IPS-NIHi7 (cell line): ENCODE measurements around the gene RPL27.
"Not testable (repeated sequence)": the region's sequence is repeated elsewhere in the genome, so short reads cannot be mapped to it uniquely, and the experiment has no call there.

Experiments used
- DNase-seq: peaks from one replicate; pipeline ENCODE4 v3.0.0; 2012; ENCODE audit warnings: mixed read lengths; ENCODE audit errors: extremely low spot score

Gene RPL27

GRCh38 chr17:42997984-42998938, at the start of gene RPL27:
Gene RPL27 (plus strand): TSS chr17:42998419. CDS start chr17:42998751, 332 bp downstream.
- DNase-seq, result peak; percentile 95

DNA sequence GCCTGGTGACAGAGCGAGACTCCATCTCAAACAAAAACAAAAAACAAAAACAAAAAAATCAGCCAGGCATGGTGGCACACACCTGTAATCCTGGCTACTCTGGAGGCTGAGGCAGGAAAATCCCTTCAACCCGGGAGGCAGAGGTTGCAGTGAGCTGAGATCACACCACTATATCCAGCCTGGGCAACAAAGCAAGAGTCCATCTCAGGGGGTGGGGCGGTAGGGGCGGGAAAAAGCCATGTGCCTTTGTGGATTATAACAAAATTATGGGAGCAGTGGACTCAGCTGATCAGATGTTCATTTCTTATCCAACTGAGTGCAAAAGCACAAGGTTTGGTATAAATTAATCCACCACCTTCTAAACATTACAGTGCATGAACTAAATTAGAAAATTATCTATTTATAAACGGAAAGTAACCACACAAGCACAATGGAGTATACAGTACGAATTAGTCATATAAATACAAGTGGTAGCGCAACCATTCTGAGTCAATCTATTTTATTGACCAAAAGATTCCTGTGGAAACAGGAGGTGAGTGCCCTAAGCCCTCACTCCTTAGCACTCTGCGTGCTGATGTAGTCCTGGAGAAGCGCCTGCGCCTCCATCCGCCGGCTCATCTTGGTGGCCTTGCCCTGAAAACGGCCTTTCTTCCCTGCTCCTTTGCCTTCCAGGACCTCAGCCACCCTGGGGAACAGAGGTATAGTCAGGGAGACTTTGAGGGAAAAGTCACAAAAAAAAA, 48.0 kb upstream of the RPL27 start:
- DNase-seq, result no peak

- no peak for DNase-seq
Measured at GRCh38 chr17:42953669-42954068, 44.5 kb upstream of the RPL27 start.

DNA sequence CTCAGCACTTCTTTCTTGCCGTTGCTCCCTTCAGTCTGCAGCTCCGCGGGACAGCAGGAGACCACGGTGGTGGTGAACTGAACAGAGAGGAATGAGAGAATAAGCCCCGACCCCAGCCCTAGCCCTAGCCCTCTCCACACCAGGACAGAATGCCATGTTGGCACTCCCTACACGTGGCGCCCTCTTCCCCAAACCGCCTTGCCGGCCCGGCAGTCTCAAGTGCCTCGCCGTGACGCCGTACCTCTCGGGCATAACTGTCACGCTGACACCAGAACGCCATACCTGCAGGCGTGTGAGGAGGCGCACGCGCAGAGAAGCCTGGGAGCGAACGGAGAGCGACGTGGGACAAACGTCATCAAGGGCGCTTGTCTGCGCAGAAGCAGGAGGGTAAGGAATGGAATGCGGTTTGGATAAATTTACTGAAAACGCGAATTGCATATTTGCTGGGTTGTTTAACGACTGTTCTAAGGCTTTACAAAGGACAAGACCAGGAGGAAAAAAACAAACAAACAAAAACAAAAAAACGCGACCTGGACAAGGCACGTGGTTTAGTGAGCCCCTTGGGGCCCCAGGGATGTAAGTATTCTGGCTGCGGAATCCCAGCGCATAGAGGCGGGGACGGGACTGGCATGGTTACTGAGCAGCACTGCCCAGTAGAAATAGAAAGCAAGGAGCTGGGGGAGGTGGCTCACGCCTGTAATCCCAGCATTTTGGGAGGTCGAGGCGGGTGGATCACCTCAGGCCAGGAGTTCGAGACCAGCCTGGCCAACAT, 33.9 kb upstream of the RPL27 start, which contains the start of gene AARSD1:
TSS of gene AARSD1 (minus strand) at position 294 of the 772 bp plus-strand sequence. CDS start at position 280, 14 bp downstream.
- peak; percentile 91 for DNase-seq

DNA sequence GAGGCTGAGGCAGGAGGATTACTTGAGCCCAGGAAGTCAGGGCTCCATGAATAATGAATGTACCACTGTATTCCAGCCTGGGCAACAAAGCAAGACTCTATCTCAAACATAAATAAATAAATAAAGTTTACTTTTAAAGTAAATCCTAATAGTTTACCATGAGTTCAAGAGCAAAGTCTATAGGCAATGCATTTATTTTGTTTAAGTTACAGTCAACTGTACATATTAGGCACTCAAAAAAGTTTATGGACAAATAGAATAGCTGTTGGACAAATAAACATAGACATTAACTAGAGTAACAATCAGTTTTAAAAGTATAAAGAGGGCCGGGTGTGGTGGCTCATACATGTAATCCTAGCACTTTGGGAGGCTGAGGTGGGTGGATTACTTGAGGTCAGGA, 30.3 kb upstream of the RPL27 start:
- no peak for DNase-seq

GRCh38 chr17:42969001-42969581, 29.1 kb upstream of the RPL27 start:
- no peak for DNase-seq

- DNase-seq, result no peak
Measured at GRCh38 chr17:42971589-42971988, 26.6 kb upstream of the RPL27 start.

DNA sequence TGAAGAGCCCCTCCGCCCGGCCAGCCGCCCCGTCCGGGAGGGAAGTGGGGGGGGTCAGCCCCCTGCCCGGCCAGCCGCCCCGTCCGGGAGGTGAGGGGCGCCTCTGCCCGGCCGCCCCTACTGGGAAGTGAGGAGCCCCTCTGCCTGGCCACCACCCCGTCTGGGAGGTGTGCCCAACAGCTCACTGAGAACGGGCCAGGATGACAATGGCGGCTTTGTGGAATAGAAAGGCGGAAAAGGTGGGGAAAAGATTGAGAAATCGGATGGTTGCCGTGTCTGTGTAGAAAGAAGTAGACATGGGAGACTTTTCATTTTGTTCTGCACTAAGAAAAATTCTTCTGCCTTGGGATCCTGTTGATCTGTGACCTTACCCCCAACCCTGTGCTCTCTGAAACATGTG, 24.9 kb upstream of the RPL27 start:
- not testable (repeated sequence) for DNase-seq

GRCh38 chr17:42975265-42975664, 23.0 kb upstream of the RPL27 start:
- no peak for DNase-seq

DNA sequence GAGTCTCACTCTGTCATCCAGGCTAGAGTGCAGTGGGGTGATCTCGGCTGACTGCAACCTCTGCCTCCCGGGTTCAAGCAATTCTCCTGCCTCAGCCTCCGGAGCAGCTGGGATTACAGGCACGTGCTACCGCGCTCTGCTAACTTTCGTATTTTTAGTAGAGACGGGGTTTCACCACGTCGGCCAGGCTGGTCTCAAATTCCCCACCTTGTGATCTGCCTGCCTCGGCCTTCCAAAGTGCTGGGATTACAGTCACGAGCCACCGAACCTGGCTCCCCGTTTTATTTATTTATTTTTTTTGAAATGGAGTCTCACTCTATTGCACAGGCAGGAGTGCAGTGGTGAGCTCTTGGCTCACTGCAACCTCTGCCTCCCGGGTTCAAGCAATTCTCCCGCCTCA, 22.5 kb upstream of the RPL27 start:
- not testable (repeated sequence) for DNase-seq

- DNase-seq, result peak; percentile 84
Measured at GRCh38 chr17:42979511-42980273, 18.5 kb upstream of the RPL27 start, which contains the start of gene PTGES3L. Gene PTGES3L (minus strand): TSS chr17:42980080. CDS start chr17:42980053, 27 bp downstream.

- peak; percentile 96 for DNase-seq
Measured at GRCh38 chr17:42980274-42980765, 17.9 kb upstream of the RPL27 start, which contains the start of gene RUNDC1. Gene RUNDC1 (plus strand): TSS chr17:42980565. CDS start chr17:42980577, 12 bp downstream.

DNA sequence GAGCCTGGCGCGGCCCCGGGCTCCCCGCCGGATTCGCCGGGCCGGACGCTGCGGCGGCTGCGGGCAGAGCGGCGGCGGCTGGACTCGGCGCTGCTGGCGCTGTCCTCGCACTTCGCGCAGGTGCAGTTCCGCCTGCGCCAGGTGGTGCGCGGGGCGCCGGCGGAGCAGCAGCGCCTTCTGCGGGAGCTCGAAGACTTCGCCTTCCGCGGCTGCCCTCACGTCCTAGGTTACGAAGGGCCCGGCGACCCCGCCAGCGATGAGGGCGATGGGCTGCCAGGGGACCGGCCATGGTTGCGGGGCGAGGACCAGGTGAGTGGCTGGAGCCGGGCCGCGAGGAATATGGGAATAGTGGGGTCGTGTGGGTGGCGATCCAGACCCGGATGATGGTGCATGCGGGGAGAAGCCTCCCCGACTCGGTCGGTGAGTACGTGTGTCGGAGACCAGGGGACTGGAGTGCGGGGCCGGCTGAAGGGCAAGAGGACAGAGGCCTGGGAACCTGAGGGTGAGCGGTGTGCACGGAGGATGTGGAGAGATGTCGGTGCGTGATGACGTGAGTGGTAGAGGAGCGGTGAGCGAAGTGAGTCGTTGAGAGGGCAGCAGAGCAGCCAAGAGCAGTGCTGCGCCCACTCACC, 17.3 kb upstream of the RPL27 start:
- DNase-seq, result peak; percentile 73

DNA sequence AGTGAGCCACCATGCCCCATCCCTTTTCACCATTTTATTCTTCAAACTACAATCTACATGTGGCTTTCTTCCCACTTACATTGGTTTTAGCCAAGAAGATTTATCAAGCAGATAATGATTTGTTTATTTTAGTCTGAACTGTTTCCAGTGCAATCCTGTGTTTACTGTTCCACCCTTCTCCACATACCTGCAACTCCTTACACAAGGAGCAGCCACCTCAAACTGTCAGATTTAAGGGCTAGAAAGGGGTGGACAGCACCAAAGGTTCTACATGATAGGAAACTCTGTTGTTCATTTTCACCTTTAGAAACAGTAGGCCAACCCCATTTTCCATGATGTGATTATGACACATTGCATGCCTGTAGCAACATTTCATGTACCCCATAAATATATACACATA, 16.0 kb upstream of the RPL27 start:
- no peak for DNase-seq

DNA sequence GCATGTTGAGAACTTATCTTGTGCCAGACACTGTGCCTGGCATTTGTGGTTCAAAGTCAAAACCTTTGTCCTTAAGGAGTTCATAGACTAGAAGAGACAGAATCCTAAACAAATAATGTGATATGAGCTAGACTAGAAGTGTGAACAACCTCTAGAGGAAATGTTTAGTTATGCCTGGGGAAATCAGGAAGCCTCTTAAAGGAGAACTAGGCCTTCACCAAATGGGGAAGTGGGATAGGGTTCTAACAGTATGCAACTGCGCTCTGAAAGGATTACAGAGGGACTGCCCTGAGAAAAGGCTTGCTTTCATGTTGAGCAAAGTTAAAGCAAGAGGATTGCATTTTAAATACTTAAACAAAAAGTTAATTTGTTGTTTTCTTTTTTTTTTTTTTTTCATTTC, 13.0 kb upstream of the RPL27 start:
- DNase-seq, result no peak

GRCh38 chr17:42989141-42989540, 9.1 kb upstream of the RPL27 start:
- DNase-seq, result no peak

- no peak for DNase-seq
Measured at GRCh38 chr17:42989726-42990652, 8.2 kb upstream of the RPL27 start.

DNA sequence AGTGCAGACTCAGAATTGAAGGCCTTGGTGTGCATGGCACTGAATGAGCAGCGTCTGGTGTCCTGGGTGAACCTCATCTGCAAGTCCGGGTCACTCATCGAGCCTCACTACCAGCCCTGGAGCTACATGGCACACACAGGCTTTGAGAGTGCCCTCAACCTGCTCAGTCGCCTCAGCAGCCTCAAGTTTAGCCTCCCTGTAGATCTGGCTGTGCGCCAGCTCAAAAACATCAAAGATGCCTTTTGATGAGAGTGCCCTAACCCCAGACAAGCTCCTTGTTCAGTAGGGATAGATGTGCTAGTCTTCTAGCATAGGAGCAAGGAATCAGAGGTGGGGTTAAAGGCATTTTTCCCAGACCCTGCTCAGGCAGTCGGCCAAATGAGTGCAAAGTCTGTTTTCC, 6.7 kb upstream of the RPL27 start:
- no peak for DNase-seq

DNA sequence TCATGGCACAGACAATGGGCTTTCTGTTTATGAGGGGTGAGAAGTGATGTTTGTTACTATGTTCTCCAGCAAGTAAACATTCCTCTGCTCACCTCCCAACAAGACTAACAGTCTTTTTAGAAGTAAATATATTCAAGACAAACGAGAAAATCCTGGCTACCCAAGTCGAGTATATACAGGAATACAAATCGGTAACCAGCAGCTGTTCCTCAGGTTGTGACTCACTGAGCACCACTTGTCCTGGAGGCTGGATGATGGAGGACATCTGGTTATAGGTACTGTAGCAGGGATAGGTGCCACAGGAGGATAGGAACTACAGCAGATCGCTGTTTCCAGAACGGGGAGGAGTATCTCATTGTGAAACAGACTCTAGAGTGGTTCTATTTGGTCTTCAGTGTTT, 5.3 kb upstream of the RPL27 start:
- no peak for DNase-seq
